Trophoblast cell (in vitro differentiated cells and primary cell): ENCODE results near the gene NCOA7.

Experiments
- DNase-seq, 2 donors: peaks; one replicate each; pipeline ENCODE4 v3.0.0-alpha.2; 2016
- H2AFZ ChIP-seq: 2 replicates; pipeline ENCODE4 v1.6.1; 2013; ENCODE audit warnings: low read length, moderate library complexity, mild to moderate bottlenecking; ENCODE audit not compliant: insufficient read depth, poor library complexity
- H2AK5ac ChIP-seq: 2 replicates; pipeline ENCODE4 v1.6.1; 2013; ENCODE audit warnings: mild to moderate bottlenecking, low read length
- H2BK120ac ChIP-seq: 2 replicates; pipeline ENCODE4 v1.6.1; 2013; ENCODE audit warnings: low read length, mild to moderate bottlenecking, moderate library complexity; ENCODE audit not compliant: insufficient read depth, poor library complexity
- H2BK12ac ChIP-seq: 2 replicates; pipeline ENCODE4 v1.6.1; 2013; ENCODE audit warnings: mild to moderate bottlenecking, low read length, moderate library complexity
- H2BK5ac ChIP-seq: 2 replicates; pipeline ENCODE4 v1.6.1; 2013; ENCODE audit warnings: low read length, low read depth, moderate library complexity, mild to moderate bottlenecking; ENCODE audit not compliant: poor library complexity
- H3K14ac ChIP-seq: 2 replicates; pipeline ENCODE4 v1.6.1; 2013; ENCODE audit warnings: mild to moderate bottlenecking, low read length
- H3K18ac ChIP-seq: 2 replicates; pipeline ENCODE4 v1.6.1; 2013; ENCODE audit warnings: mild to moderate bottlenecking, low read length
- H3K23ac ChIP-seq: 2 replicates; pipeline ENCODE4 v1.6.1; 2013; ENCODE audit warnings: low read length
- H3K27ac ChIP-seq: 2 replicates; pipeline ENCODE4 v1.5.1; 2013; ENCODE audit warnings: low read depth, mild to moderate bottlenecking, inconsistent platforms, low read length, moderate library complexity
- H3K27me3 ChIP-seq: 2 replicates; pipeline ENCODE4 v1.6.1; 2013; ENCODE audit warnings: inconsistent platforms, mild to moderate bottlenecking, low read length, moderate library complexity; ENCODE audit not compliant: insufficient read depth
- H3K36me3 ChIP-seq, 2 experiments: 1 replicate in 1 of 2; 2 replicates in 1 of 2; pipeline ENCODE4 v1.6.1; 2013; ENCODE audit warnings: low read length in 2 of 2, mild to moderate bottlenecking in 2 of 2, moderate library complexity in 1 of 2; ENCODE audit not compliant: insufficient read depth in 2 of 2, control insufficient read depth in 1 of 2
- H3K4ac ChIP-seq: 2 replicates; pipeline ENCODE4 v1.6.1; 2013; ENCODE audit warnings: low read depth, mild to moderate bottlenecking, low read length, moderate library complexity
- H3K4me1 ChIP-seq, 2 experiments: 1 replicate in 1 of 2; 2 replicates in 1 of 2; pipeline ENCODE4 v1.6.1; 2013; ENCODE audit warnings: low read length in 2 of 2, mild to moderate bottlenecking in 2 of 2, moderate library complexity in 1 of 2; ENCODE audit not compliant: insufficient read depth in 2 of 2, control insufficient read depth in 1 of 2
- H3K4me2 ChIP-seq: 2 replicates; pipeline ENCODE4 v1.6.1; 2013; ENCODE audit warnings: inconsistent platforms, mild to moderate bottlenecking, low read length, moderate library complexity
- H3K4me3 ChIP-seq: 2 replicates; pipeline ENCODE4 v1.5.1; 2013; ENCODE audit warnings: mild to moderate bottlenecking, low read depth, low read length, inconsistent platforms
- H3K79me1 ChIP-seq: one replicate; pipeline ENCODE4 v1.6.1; 2013; ENCODE audit warnings: low read length
- H3K79me2 ChIP-seq: 2 replicates; pipeline ENCODE4 v1.6.1; 2013; ENCODE audit warnings: low read length, mild to moderate bottlenecking; ENCODE audit not compliant: control insufficient read depth, insufficient read depth, poor library complexity
- H3K9ac ChIP-seq: 2 replicates; pipeline ENCODE4 v1.6.1; 2013; ENCODE audit warnings: mild to moderate bottlenecking, low read length
- H3K9me3 ChIP-seq: 2 replicates; pipeline ENCODE4 v1.6.1; 2013; ENCODE audit warnings: low read depth, mild to moderate bottlenecking, control low read depth, inconsistent platforms, low read length; ENCODE audit not compliant: insufficient read depth
- H4K12ac ChIP-seq: 2 replicates; pipeline ENCODE4 v1.6.1; 2013; ENCODE audit warnings: low read depth, mild to moderate bottlenecking, low read length, moderate library complexity
- H4K8ac ChIP-seq: 2 replicates; pipeline ENCODE4 v1.6.1; 2013; ENCODE audit warnings: low read depth, mild to moderate bottlenecking, low read length, moderate library complexity
- H4K91ac ChIP-seq: one replicate; pipeline ENCODE4 v1.6.1; 2013; ENCODE audit warnings: low read depth, mild to moderate bottlenecking, low read length, moderate library complexity
- WGBS: extraction: QIAGEN DNeasy Blood & Tissue Kit; methylation state at CpG from one replicate; pipeline ENCODE4 v1.1.7; 2013; ENCODE audit warnings: missing lambda C conversion rate; ENCODE audit not compliant: insufficient read length, insufficient coverage; ENCODE audit errors: extremely low coverage; 5-methylcytosine and 5-hydroxymethylcytosine counted together

NCOA7 gene

GRCh38 chr6:125954735-125955339, 164.1 kb downstream of the NCOA7 start:
- DNase-seq: no peak
- no peaks in the 10 kb centered on the region for H3K27me3 ChIP-seq
- H2BK120ac ChIP-seq: no peak overlapping the region
- peaks cover 6% of the 10 kb centered on the region for H3K79me2 ChIP-seq
- H3K23ac ChIP-seq: no peak overlapping the region
- H3K36me3 ChIP-seq: no peaks in the 10 kb centered on the region
- H2AK5ac ChIP-seq: no peak overlapping the region
- H3K4me3 ChIP-seq: no peak overlapping the region
- H3K9me3 ChIP-seq: no peaks in the 10 kb centered on the region
- no peak overlapping the region for H3K4me2 ChIP-seq
- peaks cover 0 to 2% of the 10 kb centered on the region in 2 experiments for H3K4me1 ChIP-seq
- H3K4ac ChIP-seq: no peak overlapping the region
- H2BK5ac ChIP-seq: no peak overlapping the region
- H3K18ac ChIP-seq: no peak overlapping the region
- no peak overlapping the region for H3K14ac ChIP-seq
- H2AFZ ChIP-seq: no peak overlapping the region
- H4K12ac ChIP-seq: no peak overlapping the region
- WGBS: no CpG with 5 or more reads among the region's 5 CpGs
- no peak overlapping the region for H4K8ac ChIP-seq
- H4K91ac ChIP-seq: no peak overlapping the region
- H2BK12ac ChIP-seq: no peak overlapping the region
- H3K27ac ChIP-seq: no peak overlapping the region
- peaks cover 6% of the 10 kb centered on the region for H3K79me1 ChIP-seq
- H3K9ac ChIP-seq: no peak overlapping the region

- Histone ChIP-seq H3K9ac (no peak overlapping the region), H2BK5ac (no peak overlapping the region), H3K27ac (no peak overlapping the region), H3K4me2 (no peak overlapping the region), H3K79me2 (peaks cover 6% of the 10 kb centered on the region), H3K79me1 (peaks cover 6% of the 10 kb centered on the region), H3K9me3 (no peaks in the 10 kb centered on the region), H3K23ac (no peak overlapping the region), H4K91ac (no peak overlapping the region), H3K36me3 (no peaks in the 10 kb centered on the region), H3K4ac (no peak overlapping the region), H2BK12ac (no peak overlapping the region), H3K14ac (no peak overlapping the region), H3K18ac (no peak overlapping the region), H2AK5ac (no peak overlapping the region), H3K4me3 (no peak overlapping the region), H2AFZ (no peak overlapping the region), H2BK120ac (no peak overlapping the region), H4K12ac (no peak overlapping the region), H4K8ac (no peak overlapping the region), H3K27me3 (no peaks in the 10 kb centered on the region), H3K4me1 (peaks cover 0 to 1% of the 10 kb centered on the region in 2 experiments)
- DNase-seq: no peak
- WGBS: no CpG with 5 or more reads among the region's 5 CpGs
These were observed 165.2 kb downstream of the NCOA7 start for GRCh38 chr6:125955973-125956372.

GRCh38 chr6:125956506-125957390, 166.0 kb downstream of the NCOA7 start, which contains the start of gene HINT3:
Gene HINT3 (plus strand): TSS chr6:125956770. CDS start chr6:125956978, 208 bp downstream.
- H2BK120ac ChIP-seq: peak within 1 kb of the TSS; percentile 95
- H2AFZ ChIP-seq: peak within 1 kb of the TSS; percentile 94
- peak within 1 kb of the TSS; percentile 55 for H2BK5ac ChIP-seq

GRCh38 chr6:125957391-125957693, 166.6 kb downstream of the NCOA7 start:
- Histone ChIP-seq H2BK5ac (peak overlapping the region; percentile 55), H3K4me3 (peak overlapping the region; percentile 91), H4K12ac (peak overlapping the region; percentile 92), H3K4me1 (peaks cover 0 to 1% of the 10 kb centered on the region in 2 experiments), H3K14ac (peak overlapping the region; percentile 93), H3K4me2 (peak overlapping the region; percentile 86), H2AFZ (peak overlapping the region; percentile 94), H3K79me2 (peaks cover 6% of the 10 kb centered on the region), H4K8ac (peak overlapping the region; percentile 98), H3K18ac (peak overlapping the region; percentile 94), H3K9me3 (no peaks in the 10 kb centered on the region), H3K9ac (no peak overlapping the region), H2AK5ac (no peak overlapping the region), H3K36me3 (no peaks in the 10 kb centered on the region), H3K23ac (no peak overlapping the region), H4K91ac (peak overlapping the region; percentile 88), H3K4ac (peak overlapping the region; percentile 53), H2BK12ac (no peak overlapping the region), H2BK120ac (peak overlapping the region; percentile 95), H3K27ac (no peak overlapping the region), H3K27me3 (no peaks in the 10 kb centered on the region), H3K79me1 (peaks cover 6% of the 10 kb centered on the region)
- no CpG with 5 or more reads among the region's 3 CpGs for WGBS
- DNase-seq: no peak

More at GRCh38 chr6:125956506-125957390, 166.0 kb downstream of the NCOA7 start, which contains the start of gene HINT3:
- Histone ChIP-seq H4K91ac (peak within 1 kb of the TSS; percentile 88), H2BK12ac (peak within 1 kb of the TSS; percentile 3), H3K36me3 (no peaks in the 10 kb centered on the region), H3K18ac (peak within 1 kb of the TSS; percentile 94), H3K14ac (peak within 1 kb of the TSS; percentile 93), H3K4ac (peak within 1 kb of the TSS; percentile 53), H3K4me3 (peak within 1 kb of the TSS; percentile 91), H3K79me1 (peaks cover 6% of the 10 kb centered on the region), H3K23ac (no peak within 1 kb of the TSS), H3K27ac (peak within 1 kb of the TSS; percentile 58), H3K4me1 (peaks cover 0 to 1% of the 10 kb centered on the region in 2 experiments), H3K27me3 (no peaks in the 10 kb centered on the region), H4K12ac (peak within 1 kb of the TSS; percentile 92), H2AK5ac (no peak within 1 kb of the TSS), H3K4me2 (peak within 1 kb of the TSS; percentile 86), H4K8ac (peak within 1 kb of the TSS; percentile 98), H3K9me3 (no peaks in the 10 kb centered on the region), H3K9ac (peak within 1 kb of the TSS; percentile 85), H3K79me2 (peaks cover 6% of the 10 kb centered on the region)
- no CpG with 5 or more reads among the region's 82 CpGs for WGBS
- peak; percentile 99 to 100 for DNase-seq
